CD4-positive, alpha-beta T cell treated with Interleukin-2 at 100 ng/mL for 4 hours (primary cell): ENCODE results near the gene SUCLG2.

Source experiments
- DNase-seq: peaks from one replicate; pipeline ENCODE4 v3.0.0-alpha.2; 2020; ENCODE audit warnings: low spot score

The SUCLG2 gene

DNA sequence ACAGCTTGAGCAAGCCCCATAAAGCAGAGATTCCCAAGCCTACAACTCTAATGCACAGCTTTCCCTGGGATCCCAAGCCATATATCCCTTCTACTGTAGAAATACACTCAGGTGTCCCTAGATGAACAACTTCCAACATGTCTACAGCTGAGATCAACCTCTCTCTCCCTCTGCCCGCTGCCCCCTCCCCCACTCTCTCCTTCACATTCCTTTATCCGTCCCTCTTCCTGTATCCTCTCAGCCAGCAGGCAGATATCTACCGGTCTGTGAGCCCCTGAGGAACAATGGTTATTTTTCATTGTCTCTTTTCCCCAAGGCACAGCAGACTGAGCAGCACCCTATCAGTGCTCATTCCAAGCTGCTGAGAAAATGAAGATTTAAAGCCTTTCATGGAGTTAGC, 138.6 kb downstream of the SUCLG2 start:
- no peak for DNase-seq

DNA sequence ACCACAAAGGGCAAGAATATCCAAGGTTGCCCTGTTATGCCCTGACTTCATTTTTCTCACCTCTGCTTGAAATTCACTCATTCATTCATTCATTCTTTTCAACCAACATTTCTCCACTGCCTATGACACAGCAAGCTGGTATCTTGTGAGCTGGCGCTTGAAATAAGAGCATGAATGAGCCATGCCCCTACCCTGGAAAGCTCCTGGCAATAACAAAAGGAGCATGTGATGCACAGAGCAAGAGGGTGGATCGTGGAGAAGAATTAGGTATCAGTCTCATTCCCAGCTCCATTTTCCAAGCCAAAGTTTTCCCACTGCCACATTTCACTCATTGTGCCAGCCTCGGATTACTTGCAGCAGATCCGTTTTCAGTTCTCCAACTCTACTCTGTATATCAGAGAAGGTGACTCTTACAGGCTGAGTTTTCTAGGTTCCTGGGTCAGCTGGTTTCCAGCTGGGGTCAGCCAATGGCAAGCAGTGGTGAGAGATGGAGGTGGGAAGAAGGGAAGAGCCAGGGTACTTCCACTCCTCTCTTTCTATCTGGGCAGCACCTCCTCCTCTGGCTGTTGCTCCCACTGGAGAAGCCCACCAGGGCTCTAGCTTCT, 144.8 kb downstream of the SUCLG2 start:
- DNase-seq: no peak

DNA sequence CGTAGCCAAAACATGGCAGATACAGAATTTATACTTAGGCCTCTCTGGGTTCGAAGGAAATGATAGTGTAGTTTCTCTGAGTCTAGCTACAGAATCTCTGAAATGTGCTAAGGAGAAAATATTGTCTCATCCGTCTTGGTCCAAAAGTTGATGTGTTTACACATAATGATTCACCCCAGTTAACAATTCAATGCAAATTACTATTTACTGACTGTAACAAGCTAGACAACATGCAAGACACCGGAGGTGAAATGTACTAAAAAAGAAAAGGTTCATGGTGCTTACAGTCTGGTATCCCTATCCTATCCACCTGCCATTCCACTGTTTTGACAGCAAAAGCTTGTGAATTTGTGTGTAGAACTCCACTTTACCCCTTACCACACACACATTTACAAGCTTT, 146.8 kb downstream of the SUCLG2 start:
- no peak for DNase-seq

DNA sequence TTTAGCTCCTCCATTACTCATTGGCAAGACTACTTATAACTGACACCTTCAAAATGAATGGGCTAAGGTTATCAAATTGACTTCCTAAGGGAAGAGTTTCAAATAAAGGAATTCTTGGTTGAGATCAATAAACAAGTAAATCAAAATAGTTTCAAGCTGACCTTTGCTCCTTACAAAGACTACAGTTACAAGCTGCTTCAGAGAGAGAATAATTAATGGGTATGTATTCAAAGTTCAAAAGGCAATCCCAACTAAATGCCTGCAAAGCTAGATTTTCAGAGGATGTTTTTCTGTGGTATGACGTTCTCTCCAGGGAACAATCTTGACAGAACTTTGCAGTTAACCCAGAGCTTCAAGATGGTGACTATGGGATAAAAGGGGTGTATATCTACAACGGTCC, 153.7 kb downstream of the SUCLG2 start:
- DNase-seq: no peak

DNA sequence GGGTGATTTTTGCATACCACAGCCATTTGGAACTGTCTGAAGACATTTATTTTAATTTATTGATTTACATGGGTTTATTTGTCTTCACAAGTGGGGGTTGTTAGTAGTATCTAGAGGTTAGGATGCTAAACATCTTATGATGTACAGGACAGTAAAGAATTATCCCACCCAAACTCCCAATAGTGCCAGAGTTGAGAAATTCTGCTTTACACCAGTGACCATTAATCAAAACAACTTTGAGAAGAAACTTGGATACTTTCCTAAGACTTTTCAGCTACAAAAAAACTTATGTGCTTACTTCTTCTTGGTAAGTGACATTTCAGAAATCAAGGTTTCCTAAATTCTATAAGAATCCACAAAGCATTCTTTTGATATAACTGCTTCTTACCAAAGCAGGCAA, 156.7 kb downstream of the SUCLG2 start:
- DNase-seq: no peak

DNA sequence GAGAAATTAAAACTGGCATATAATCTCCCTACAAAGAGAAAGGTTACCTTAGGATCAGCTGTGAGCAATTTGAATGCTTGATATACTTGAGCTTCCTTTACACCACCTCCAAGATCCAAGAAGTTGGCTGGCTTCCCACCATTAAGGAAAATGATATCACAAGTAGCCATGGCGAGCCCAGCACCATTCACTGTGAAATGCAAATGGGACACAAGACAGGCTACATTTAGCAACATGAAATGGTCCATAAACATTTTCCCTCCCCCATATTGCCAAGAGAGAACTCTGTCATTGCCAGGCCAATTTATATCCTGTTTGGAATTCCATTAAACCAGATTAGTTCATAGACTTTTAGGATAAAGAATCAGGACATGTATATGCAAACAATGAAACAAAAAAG, 158.7 kb downstream of the SUCLG2 start:
- DNase-seq: no peak

DNA sequence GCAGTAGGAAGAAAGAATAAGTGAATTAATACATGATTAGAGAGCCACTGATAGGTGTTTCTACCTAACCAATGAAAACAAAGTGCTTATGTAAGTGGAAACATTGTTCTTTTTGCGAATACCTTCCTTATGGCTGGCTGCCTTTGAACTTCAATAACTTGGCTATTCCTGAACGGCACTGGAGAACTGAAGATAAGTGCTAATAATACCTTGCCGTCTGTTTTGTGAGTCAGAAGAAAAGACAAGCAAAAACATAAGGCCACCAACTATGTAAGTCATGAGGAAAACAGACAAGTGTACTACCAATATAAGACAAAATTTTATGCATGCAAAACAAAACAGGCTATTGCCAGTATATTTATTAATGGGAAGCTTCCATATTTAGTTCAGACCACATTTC, 160.6 kb downstream of the SUCLG2 start:
- DNase-seq: no peak

DNA sequence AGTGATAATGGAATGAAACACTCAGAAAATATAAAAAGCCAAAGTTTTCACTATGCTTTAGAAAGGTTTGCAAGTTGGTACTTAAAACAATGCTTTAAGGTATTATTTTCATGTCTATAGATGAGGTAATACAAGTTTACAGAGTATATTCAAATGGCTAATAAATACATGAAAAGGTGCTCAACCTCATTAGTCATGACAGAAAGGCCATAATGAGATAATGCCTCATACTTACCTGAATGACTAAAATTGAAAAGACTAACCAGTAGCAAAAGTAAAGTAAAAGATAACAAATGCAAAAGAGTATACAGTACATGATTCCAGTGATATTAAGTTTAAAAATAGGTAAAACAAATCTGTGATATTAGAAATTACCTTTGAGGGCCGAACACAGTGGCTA, 163.8 kb downstream of the SUCLG2 start:
- no peak for DNase-seq

DNA sequence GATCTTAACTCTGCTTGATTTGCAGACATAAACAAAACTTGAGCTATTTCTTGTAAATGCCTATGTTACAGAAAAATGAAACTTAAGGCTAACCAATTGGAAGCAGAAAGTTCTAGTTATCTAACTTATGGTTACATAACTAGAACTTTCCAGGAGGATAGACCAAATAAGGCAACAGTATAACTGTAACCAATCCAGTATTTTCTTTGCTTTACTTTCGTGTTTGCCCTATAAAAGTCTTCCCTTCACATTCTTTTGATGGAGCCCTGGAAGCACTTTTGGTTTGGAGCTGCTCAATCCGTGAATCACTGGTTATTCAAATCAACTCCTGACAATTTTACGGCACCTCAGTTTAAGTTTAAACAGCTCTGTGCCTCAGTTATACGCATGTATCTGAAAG, 164.6 kb downstream of the SUCLG2 start:
- DNase-seq: no peak

DNA sequence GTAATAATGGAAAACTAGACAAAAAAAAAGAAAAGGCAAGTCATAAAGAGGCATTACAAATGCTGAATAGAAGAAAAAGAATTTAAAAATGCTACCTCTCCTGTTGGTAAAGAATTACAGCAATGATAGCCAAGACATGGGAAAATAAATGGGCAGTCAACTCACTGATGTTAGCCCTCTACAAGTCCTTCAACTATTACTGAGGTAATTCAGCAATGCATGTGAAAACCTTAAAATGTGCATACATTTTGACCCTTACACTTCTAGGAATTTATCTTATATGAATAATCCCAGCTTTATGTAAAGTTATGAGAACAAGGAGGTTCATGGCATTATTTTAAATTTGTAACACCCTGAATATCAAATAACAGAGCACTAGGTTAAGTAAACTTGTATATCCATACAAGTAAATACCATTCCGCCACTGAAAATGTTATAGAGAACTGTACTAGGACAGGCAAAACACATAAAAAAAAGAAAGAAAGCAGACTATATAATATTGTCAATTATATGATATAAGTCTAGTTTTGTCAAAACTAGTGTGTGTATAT, 166.8 kb downstream of the SUCLG2 start:
- no peak for DNase-seq

DNA sequence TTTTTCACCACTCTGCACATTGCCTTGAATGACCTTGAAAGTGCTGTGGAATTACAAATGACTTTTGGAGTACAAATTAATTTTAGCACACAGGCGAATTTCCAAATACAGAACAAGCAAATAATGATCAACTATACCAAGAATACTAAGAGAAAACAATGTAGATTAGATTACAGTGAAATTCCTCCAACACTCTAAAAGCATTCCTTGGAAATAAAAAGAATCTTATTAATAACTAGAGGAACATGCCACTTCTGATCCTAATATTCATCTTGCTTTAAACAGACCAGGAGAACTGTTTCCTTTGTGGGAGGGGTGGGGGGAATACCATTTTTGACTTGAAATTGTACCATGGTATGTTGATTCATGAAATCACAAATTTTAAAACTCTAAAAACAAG, 167.5 kb downstream of the SUCLG2 start:
- DNase-seq: no peak

DNA sequence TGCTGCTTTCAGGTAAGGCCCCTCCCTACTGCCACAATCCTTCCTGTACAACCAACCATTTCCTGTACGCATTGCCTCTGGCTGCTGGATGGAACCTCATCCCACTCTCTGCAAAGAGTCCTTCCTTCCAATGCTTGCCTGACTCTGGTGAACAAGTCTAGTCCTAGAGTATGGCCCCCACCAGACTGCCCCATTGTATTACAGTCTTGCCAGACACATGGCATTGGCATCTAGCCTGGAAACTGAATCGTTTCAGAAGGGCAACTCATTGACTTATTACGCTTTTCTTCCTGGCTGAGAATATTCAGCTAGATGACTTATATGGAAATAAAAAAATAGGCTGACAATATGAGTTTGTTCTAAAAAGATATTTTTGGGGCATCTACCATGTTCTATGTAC, 170.3 kb downstream of the SUCLG2 start:
- DNase-seq: no peak

DNA sequence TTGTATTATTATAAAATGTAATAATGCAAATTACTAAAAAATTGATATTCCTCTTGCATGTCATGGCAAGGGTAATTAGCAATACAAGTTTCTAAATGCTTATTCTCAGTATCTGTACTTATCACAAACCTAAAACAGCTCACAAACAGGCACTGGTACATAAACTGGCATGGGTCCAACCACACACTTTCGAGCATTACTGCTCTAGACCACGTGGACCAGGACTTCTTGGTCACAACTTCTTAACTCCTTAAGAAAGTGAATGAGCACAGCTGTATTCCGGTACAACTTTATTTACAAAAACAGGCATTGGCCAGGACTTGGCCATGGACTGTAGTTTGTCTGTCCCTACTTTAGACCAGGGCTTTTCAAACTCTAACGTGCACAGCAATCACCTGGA, 173.3 kb downstream of the SUCLG2 start:
- no peak for DNase-seq

DNA sequence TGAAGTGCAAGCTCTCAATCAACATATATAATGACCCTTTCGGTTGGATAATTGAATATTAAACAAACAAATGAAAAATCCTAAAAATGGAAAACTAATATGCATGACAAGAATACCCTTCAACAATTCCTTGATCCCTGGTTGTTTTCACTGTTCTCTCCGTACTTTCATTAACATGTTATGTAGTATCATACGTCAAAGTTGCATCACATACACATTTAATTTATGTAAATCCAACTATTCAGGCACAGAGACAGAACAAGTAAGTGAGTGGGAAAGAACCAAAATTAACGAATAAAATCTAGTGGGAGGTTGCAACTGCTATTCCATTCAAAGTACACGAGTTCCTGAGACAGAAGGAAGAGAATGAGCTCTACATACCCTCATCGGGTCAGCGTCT, 176.0 kb downstream of the SUCLG2 start:
- no peak for DNase-seq

DNA sequence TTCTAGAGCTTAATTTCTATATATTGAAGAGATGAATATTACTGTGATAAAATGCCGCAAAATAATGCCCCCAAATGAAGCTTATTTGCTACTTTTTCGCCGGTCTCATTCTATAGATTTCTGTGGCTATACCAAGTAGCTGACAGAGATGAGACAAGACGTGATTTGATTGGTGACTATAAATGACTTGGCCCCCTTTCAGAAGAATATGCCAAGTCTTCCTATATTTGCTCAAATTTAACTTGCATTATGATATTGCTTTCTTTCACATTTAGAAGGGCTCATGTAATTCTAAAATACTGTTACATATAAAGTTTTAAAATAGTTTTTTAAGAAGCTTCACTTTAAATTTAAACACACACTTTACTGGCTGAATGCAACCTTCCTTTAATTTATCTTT, 180.1 kb downstream of the SUCLG2 start:
- no peak for DNase-seq

DNA sequence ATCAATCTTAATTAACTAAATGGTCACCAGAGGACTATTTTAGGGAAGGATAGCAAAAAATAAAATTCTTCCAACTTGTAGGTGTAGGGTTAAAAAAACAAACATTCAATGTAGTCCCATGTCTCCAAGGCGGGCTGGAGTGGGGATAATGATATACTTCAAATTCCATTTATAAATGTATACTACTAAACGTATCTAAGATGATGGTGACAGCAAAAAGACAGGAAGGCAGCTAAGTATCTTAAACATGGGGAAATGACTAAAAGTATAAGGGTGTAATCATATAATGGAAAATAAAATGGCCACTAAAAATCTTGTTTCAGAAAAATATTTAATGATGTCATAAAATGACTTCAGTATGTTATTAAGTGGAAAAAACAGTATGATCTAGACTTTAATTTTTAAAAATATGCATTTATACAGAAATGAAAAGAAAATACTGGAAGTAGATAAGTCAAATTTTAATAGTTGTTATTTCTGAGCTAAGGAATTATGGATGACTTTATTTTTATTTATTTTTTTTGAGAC, 181.7 kb downstream of the SUCLG2 start:
- no peak for DNase-seq

DNA sequence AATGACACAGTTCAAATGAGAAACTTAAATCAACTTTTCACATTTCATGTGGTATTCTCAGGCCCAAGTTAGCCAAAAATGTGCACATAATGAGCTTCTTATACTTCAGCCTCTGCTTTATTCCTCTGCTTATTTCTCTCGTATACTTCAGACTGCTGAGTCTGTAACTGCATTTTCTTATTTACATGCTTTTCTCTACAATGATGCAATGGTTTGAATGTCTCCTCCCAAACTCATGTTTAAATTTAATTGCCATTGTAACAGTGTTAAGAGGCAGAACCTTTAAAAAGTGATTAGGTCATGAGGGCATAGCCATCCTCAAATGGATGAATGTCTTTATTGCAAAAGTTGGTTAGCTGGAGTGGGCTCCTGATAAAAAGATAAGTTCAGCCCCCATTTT, 184.2 kb downstream of the SUCLG2 start:
- no peak for DNase-seq

DNA sequence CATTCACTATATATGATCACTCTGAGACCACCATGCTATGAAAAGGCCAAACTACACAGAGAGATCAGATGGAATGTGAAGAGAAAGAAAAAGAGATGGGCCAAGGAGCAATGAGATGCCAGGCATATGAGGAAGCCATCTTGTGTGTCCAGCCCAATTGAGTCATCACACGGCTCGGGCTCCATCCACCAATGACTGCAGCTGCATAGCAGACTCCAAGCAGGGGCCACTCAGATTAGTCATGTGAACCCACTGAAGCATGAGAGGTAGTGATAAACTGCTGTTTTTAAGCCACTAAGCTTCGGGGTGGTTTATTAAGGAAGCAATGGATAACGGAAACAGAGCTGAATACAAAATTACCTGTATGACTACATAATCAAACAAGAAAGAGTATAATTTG, 185.9 kb downstream of the SUCLG2 start:
- no peak for DNase-seq

DNA sequence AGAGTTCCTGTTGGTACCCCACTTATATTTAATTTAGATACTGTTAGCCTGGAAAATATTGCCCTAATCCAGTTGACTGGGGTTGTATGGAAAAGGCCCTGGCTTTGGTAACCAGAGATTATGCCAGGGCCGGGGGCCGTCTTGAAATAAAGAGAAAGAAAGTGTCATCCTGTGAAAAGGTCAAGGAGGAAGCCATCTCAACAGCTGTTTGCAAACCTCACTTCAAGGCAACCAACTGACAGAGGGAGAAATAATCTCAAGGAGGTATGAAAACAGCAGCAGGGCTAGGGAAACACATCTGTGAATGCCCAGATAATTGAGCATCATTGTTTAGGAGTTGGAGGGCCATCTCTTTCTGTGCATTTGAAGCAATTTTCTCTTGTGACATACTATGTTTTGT, 190.8 kb downstream of the SUCLG2 start:
- DNase-seq: no peak

DNA sequence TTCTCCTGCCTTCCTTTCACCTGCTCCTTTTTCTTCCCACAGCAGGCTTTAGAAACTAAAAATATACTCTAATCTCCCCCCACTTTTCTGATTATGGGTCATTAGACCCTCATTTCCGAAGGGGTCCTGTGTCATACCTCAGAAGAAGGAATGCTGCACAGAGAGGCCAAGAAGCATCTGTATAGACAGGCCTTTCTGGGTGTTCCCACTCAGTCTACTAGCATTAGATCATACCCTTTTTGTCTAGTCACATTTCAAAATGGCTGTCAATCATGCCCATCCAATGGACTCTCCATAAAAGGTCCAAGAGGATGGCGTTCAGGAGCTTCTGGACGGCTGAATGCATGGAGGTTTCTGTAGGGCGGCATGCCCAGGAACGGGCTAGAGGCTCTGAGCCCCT, 192.2 kb downstream of the SUCLG2 start:
- DNase-seq: no peak

DNA sequence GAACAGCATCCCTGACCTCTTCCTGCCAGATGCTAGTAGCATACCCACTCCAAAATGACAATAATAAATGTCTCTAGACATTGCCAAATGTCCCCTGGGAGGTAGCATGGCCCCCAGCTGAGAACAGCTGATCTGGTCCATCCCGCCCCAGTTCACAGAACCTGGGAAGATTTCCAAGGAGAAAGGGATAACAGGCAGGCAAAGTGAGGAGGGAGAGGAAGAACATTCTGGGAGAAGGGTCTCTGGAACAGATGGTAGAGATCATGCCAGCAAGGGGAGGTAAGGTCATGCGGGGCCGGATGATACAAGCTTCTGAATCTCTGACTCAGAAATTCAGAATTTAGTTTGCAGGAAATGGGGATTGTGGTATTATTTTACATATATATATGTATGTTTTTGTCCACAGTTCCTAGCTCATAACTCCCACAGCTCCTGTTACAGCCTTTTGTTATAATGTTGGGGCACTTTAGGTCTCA, 192.7 kb downstream of the SUCLG2 start:
- DNase-seq: no peak

DNA sequence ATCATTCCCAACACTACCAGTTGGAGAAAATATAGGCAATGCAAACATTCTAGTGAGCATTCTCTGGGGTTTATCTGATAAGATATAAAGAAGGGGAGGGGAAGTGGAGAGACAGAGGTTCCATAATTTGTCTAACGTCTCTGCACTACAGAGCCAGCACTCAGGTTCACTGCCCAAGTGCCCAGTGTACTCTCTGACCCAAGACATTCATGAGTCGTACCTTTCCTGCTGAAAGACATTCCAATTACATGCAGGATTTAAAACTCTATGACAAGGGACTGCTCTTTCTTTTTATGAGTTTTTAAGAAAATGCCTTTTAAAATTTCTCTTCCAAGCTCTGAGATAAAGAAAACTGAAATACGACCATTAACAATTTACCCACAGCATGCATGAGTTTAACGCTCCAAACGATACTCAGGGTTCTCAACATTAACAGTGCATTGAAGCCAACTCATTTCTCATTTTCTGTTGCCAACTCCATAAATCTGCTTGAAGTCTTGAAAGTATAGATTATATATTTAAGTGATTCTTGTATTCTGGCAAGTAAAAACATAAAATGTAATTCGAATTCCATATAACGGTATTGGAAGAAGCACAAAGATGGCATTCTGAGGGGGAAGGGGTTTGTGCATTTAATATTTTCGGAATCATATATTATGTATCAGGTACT, 193.4 kb downstream of the SUCLG2 start:
- DNase-seq: no peak

DNA sequence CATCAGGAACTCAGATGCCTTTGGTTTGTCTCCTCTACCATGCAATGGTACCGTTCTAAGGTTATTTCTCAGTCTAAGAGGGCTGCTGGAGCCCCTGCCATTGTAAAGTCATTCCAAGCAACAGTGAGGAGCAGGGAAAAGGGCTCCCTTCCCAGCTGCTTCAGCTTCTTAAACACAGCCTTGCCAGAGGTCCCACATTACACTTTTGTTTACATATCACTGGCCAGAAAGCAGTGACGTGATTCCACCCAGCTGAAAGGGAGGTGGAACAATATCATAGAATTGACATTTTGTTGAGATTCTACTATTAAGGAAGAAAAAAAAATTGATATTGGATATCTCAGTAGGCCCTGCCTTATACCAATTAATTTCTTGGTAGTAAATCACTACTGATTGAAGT, 194.6 kb downstream of the SUCLG2 start:
- no peak for DNase-seq
